ENCODE measurements around the gene GPR84.

DNA sequence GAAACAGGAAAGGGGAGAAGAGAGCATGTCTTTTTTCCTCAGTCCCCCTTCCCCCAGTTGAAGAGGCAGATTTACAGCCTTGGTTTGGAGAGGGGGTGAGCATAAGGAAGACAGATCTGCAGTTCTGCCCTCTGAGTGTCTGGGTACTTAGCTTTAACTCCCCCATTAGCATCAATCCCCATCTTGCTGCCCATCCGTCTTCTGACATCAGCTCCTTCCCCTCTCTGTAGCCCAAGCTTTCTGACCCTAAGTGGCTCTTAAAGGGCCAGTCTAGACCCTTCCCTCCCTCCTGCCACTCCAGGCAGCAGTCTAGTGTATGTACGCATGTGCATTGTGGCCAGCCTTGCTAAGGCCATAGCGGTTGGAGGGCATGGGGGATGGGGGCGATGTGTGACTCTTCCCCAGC, 7.3 kb downstream of the GPR84 start:
- TF ChIP-seq GATA2 (IDR thresholded peaks at IDR 0.05; ENCODE audit: low read depth, low read length) (no peak), GATA3 (IDR thresholded peaks at IDR 0.05; ENCODE audit: low read depth, low read length) (no peak)

All from SH-SY5Y (cell line).